Measurements from ENCODE around the gene KCTD21.

KCTD21 gene

GRCh38 chr11:78218707-78219492, 30.5 kb upstream of the KCTD21 start:
- no peak for DNase-seq

GRCh38 chr11:78217650-78218541, 29.5 kb upstream of the KCTD21 start:
- no peak for DNase-seq

- DNase-seq: no peak
Measured at GRCh38 chr11:78216571-78217287, 28.3 kb upstream of the KCTD21 start.

GRCh38 chr11:78216021-78216420, 27.6 kb upstream of the KCTD21 start:
- DNase-seq: no peak

GRCh38 chr11:78214331-78215194, 26.1 kb upstream of the KCTD21 start:
- no peak for DNase-seq

- DNase-seq: no peak
Measured at GRCh38 chr11:78213526-78214330, 25.3 kb upstream of the KCTD21 start.

GRCh38 chr11:78212586-78213371, 24.4 kb upstream of the KCTD21 start:
- DNase-seq: no peak

GRCh38 chr11:78211565-78211964, 23.1 kb upstream of the KCTD21 start:
- DNase-seq: no peak

GRCh38 chr11:78210000-78210608, 21.7 kb upstream of the KCTD21 start:
- DNase-seq: no peak

- no peak for DNase-seq
Measured at GRCh38 chr11:78209478-78209877, 21.1 kb upstream of the KCTD21 start.

- DNase-seq: no peak
Measured at GRCh38 chr11:78208257-78209165, 20.1 kb upstream of the KCTD21 start.

GRCh38 chr11:78207532-78208256, 19.3 kb upstream of the KCTD21 start:
- DNase-seq: no peak

- DNase-seq: no peak
Measured at GRCh38 chr11:78205691-78206090, 17.3 kb upstream of the KCTD21 start.

GRCh38 chr11:78205256-78205655, 16.8 kb upstream of the KCTD21 start:
- no peak for DNase-seq

GRCh38 chr11:78203184-78203583, 14.8 kb upstream of the KCTD21 start:
- DNase-seq: peak in 2 of 4 experiments; percentile 46 to 49

- DNase-seq: peak in 2 of 4 experiments; percentile 49 to 52
Measured at GRCh38 chr11:78202733-78203167, 14.3 kb upstream of the KCTD21 start.

- no peak for DNase-seq
Measured at GRCh38 chr11:78201096-78201818, 12.8 kb upstream of the KCTD21 start.
